NCI-H748 treated with DMSO at 0.1 percent for 48 hours (cell line): ENCODE data around the gene CLMN.

Source experiments
- DNase-seq: peaks from one replicate; lab custom pipeline; 2025; lab: John Stamatoyannopoulos, UW

Gene CLMN

GRCh38 chr14:95321693-95322455, 2.2 kb upstream of the CLMN start:
- DNase-seq, result no peak

GRCh38 chr14:95320955-95321600, 1.4 kb upstream of the CLMN start:
- no peak for DNase-seq

- peak; percentile 19 for DNase-seq
Measured at GRCh38 chr14:95320078-95320895, 579 bp upstream of the CLMN start.

GRCh38 chr14:95318399-95319311, 1.1 kb downstream of the CLMN start:
- DNase-seq, result no peak

- no peak for DNase-seq
Measured at GRCh38 chr14:95317817-95318343, 1.8 kb downstream of the CLMN start.

GRCh38 chr14:95316821-95317220, 2.9 kb downstream of the CLMN start:
- no peak for DNase-seq

GRCh38 chr14:95315579-95315978, 4.1 kb downstream of the CLMN start:
- DNase-seq, result no peak

- DNase-seq, result no peak
Measured at GRCh38 chr14:95315156-95315555, 4.6 kb downstream of the CLMN start.

GRCh38 chr14:95314609-95315008, 5.1 kb downstream of the CLMN start:
- no peak for DNase-seq

GRCh38 chr14:95313707-95314106, 6.0 kb downstream of the CLMN start:
- DNase-seq, result no peak

GRCh38 chr14:95313190-95313589, 6.5 kb downstream of the CLMN start:
- no peak for DNase-seq

GRCh38 chr14:95312311-95312710, 7.4 kb downstream of the CLMN start:
- no peak for DNase-seq

- no peak for DNase-seq
Measured at GRCh38 chr14:95311752-95312151, 8.0 kb downstream of the CLMN start.

GRCh38 chr14:95310635-95311380, 8.9 kb downstream of the CLMN start:
- DNase-seq, result no peak

GRCh38 chr14:95309261-95310051, 10.3 kb downstream of the CLMN start:
- no peak for DNase-seq

GRCh38 chr14:95308073-95308472, 11.6 kb downstream of the CLMN start:
- DNase-seq, result no peak

- no peak for DNase-seq
Measured at GRCh38 chr14:95307402-95308041, 12.2 kb downstream of the CLMN start.

GRCh38 chr14:95305940-95306339, 13.8 kb downstream of the CLMN start:
- no peak for DNase-seq

- no peak for DNase-seq
Measured at GRCh38 chr14:95305145-95305544, 14.6 kb downstream of the CLMN start.
